ENCODE results near the gene PCDHA12. TPM values are rescaled to one million over a fixed set of nuclear protein-coding genes. Genes with fewer than 3 reads are reported as not detected.

Gene PCDHA12
- total RNA-seq, 1 experiment from 2014 or later, result not detected

DNA sequence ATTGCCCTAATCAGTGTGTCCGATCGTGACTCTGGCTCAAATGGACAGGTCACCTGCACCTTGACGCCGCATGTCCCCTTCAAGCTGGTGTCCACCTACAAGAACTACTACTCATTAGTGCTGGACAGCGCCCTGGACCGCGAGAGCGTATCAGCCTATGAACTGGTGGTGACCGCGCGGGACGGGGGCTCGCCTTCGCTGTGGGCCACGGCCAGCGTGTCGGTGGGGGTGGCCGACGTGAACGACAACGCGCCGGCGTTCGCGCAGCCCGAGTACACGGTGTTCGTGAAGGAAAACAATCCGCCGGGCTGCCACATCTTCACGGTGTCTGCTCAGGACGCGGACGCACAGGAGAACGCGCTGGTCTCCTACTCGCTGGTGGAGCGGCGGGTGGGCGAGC, 8.3 kb downstream of the PCDHA12 start:
- Histone ChIP-seq H3K36me3 (no peaks in the 10 kb centered on the region), H3K27ac (no peak overlapping the region), H3K27me3 (peaks cover 3% of the 10 kb centered on the region; the same call in 1 of the 2 replicates), H3K4me3 (no peak overlapping the region), H3K4me1 (no peaks in the 10 kb centered on the region), H3K9me3 (replicated peaks) (no peaks in the 10 kb centered on the region)
- DNase-seq, result no peak

DNA sequence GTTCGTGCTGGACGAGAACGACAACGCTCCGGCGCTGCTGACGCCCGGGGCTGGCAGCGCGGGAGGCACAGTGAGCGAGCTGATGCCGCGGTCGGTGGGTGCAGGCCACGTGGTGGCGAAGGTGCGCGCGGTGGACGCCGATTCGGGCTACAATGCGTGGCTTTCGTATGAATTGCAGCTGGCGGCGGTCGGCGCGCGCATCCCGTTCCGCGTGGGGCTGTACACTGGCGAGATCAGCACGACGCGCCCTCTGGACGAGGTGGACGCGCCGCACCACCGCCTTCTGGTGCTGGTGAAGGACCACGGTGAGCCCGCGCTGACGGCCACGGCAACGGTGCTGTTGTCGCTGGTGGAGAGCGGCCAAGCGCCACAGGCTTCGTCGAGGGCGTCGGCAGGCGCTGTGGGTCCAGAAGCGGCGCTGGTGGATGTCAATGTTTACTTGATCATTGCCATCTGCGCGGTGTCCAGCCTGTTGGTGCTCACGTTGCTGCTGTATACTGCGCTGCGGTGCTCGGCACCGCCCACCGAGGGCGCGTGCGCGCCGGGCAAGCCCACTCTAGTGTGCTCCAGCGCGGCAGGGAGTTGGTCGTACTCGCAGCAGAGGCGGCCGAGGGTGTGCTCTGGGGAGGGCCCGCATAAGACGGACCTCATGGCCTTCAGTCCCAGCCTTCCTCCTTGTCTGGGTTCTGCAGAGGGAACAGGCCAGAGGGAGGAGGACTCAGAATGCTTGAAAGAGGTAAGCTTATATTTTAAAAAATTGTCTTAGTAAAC, 9.0 kb downstream of the PCDHA12 start:
- H3K4me1 ChIP-seq, result no peaks in the 10 kb centered on the region
- no peaks in the 10 kb centered on the region for H3K9me3 ChIP-seq (replicated peaks)
- DNase-seq, result no peak
- no peak overlapping the region for H3K4me3 ChIP-seq
- no peaks in the 10 kb centered on the region for H3K36me3 ChIP-seq
- no peak overlapping the region for H3K27ac ChIP-seq
- peaks cover 4% of the 10 kb centered on the region; the same call in 1 of the 2 replicates for H3K27me3 ChIP-seq

GRCh38 chr5:140916325-140916724, 41.2 kb downstream of the PCDHA12 start:
- no peaks in the 10 kb centered on the region for H3K36me3 ChIP-seq
- H3K27me3 ChIP-seq, result no peaks in the 10 kb centered on the region
- no peaks in the 10 kb centered on the region for H3K9me3 ChIP-seq (replicated peaks)

GRCh38 chr5:140923601-140924000, 48.5 kb downstream of the PCDHA12 start:
- no peak for DNase-seq
- H3K27me3 ChIP-seq, result no peaks in the 10 kb centered on the region
- H3K4me1 ChIP-seq, result no peaks in the 10 kb centered on the region
- no peaks in the 10 kb centered on the region for H3K9me3 ChIP-seq (replicated peaks)
- no peaks in the 10 kb centered on the region for H3K36me3 ChIP-seq
- H3K4me3 ChIP-seq, result no peak overlapping the region
- no peak overlapping the region for H3K27ac ChIP-seq

More at GRCh38 chr5:140916325-140916724, 41.2 kb downstream of the PCDHA12 start:
- no peak overlapping the region for H3K27ac ChIP-seq
- no peak overlapping the region for H3K4me3 ChIP-seq
- no peak for DNase-seq
- no peaks in the 10 kb centered on the region for H3K4me1 ChIP-seq

DNA sequence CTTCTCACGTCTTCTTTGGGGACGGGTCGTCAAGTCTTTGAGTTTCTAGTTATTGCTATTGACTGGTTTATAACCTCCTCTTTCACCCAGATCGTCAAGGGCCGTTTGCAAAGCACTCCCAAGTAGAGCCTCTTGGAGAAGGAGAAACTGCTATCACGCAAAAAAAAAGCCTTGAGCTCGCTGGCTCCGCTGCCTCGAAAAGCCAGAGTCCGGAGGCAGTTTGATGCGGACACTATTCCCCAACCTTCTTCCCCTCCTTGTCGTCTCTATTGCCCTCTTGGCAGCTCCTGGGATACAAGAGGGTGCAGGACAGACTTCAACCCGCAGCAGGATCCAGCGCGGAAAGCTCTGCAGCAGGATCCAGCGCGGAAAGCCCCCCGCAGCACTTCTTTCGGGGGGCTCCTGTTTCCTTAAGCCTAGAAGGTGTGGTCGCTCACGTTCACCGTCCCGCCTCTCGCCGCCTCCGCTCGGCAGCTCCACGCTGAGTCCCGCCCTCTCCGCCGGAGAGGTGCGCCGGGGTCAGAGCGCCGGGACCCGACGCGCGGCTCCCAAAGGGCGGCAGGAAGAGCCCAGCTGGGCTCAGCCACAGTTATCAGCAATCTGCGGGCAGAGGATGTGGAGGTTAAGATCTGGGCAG, 50.8 kb downstream of the PCDHA12 start, which contains the start of gene PCDHAC1:
TSS of gene PCDHAC1 (plus strand) at position 494 of the 637 bp plus-strand sequence. CDS start 594 bp downstream, outside the sequence.
- Histone ChIP-seq H3K27ac (no peak within 1 kb of the TSS), H3K4me3 (no peak within 1 kb of the TSS), H3K27me3 (no peaks in the 10 kb centered on the region), H3K4me1 (no peaks in the 10 kb centered on the region), H3K9me3 (replicated peaks) (no peaks in the 10 kb centered on the region), H3K36me3 (no peaks in the 10 kb centered on the region)
- no peak for DNase-seq

GRCh38 chr5:140926443-140927227, 51.5 kb downstream of the PCDHA12 start:
- Histone ChIP-seq H3K27ac (no peak overlapping the region), H3K9me3 (replicated peaks) (no peaks in the 10 kb centered on the region), H3K4me1 (no peaks in the 10 kb centered on the region), H3K36me3 (no peaks in the 10 kb centered on the region), H3K4me3 (no peak overlapping the region), H3K27me3 (no peaks in the 10 kb centered on the region)
- DNase-seq, result no peak

DNA sequence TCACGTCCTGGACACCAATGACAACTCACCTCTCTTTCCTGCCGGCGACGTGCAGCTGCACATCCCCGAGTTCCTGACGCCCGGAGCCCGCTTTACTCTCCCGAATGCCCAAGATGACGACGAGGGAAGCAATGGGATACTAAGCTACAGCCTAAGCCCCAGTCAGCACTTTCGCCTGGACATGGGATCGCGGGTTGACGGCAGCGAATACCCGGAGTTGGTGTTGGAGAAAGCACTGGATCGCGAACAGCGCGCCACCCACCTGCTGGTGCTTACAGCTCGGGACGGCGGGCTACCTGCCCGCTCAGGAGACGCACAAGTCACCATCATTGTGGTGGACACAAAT, 52.1 kb downstream of the PCDHA12 start:
- H3K27ac ChIP-seq, result no peak overlapping the region
- no peak overlapping the region for H3K4me3 ChIP-seq
- DNase-seq, result no peak
- no peaks in the 10 kb centered on the region for H3K36me3 ChIP-seq
- H3K9me3 ChIP-seq (replicated peaks), result no peaks in the 10 kb centered on the region
- no peaks in the 10 kb centered on the region for H3K4me1 ChIP-seq
- H3K27me3 ChIP-seq, result no peaks in the 10 kb centered on the region

Other genes with a start within 250 kb of the PCDHA12 start
- gene CD14, start 242.1 kb upstream of the PCDHA12 start, total RNA-seq (2014; rRNA removed; shearing (Covaris generic)), result 0.18 and 0.38 TPM in 2 replicates
- 11.1 and 11.3 TPM in 2 replicates for gene TMCO6, start 235.9 kb upstream of the PCDHA12 start, total RNA-seq (2014; rRNA removed; shearing (Covaris generic))
- 86.0 and 106 TPM in 2 replicates for gene NDUFA2, start 227.7 kb upstream of the PCDHA12 start, total RNA-seq (2014; rRNA removed; shearing (Covaris generic))
- 94.5 and 100 TPM in 2 replicates for gene IK, start 227.5 kb upstream of the PCDHA12 start, total RNA-seq (2014; rRNA removed; shearing (Covaris generic))
- gene WDR55, start 210.4 kb upstream of the PCDHA12 start, total RNA-seq (2014; rRNA removed; shearing (Covaris generic)), result 15.5 and 17.9 TPM in 2 replicates
- gene DND1, start 201.7 kb upstream of the PCDHA12 start, total RNA-seq (2014; rRNA removed; shearing (Covaris generic)), result 0.41 and 1.8 TPM in 2 replicates
- gene HARS1, start 183.9 kb upstream of the PCDHA12 start, total RNA-seq (2014; rRNA removed; shearing (Covaris generic)), result 75.2 and 82.0 TPM in 2 replicates
- gene HARS2, start 183.9 kb upstream of the PCDHA12 start, total RNA-seq (2014; rRNA removed; shearing (Covaris generic)), result 27.1 TPM in 2 replicates
- 62.4 and 67.9 TPM in 2 replicates for gene ZMAT2, start 174.9 kb upstream of the PCDHA12 start, total RNA-seq (2014; rRNA removed; shearing (Covaris generic))
- not detected in 2 replicates for gene PCDHA1, start 89.2 kb upstream of the PCDHA12 start, total RNA-seq (2014; rRNA removed; shearing (Covaris generic))
- not detected in 2 replicates for gene PCDHA2, start 80.5 kb upstream of the PCDHA12 start, total RNA-seq (2014; rRNA removed; shearing (Covaris generic))
- 0.02 TPM in 1 of 2 replicates, not detected in the other for gene PCDHA3, start 74.3 kb upstream of the PCDHA12 start, total RNA-seq (2014; rRNA removed; shearing (Covaris generic))
- not detected in 2 replicates for gene PCDHA4, start 68.2 kb upstream of the PCDHA12 start, total RNA-seq (2014; rRNA removed; shearing (Covaris generic))
- gene PCDHA5, start 53.7 kb upstream of the PCDHA12 start, total RNA-seq (2014; rRNA removed; shearing (Covaris generic)), result 0.08 and 0.18 TPM in 2 replicates
- gene PCDHA6, start 47.3 kb upstream of the PCDHA12 start, total RNA-seq (2014; rRNA removed; shearing (Covaris generic)), result 0.10 TPM in 1 of 2 replicates, not detected in the other
- not detected in 2 replicates for gene PCDHA7, start 41.0 kb upstream of the PCDHA12 start, total RNA-seq (2014; rRNA removed; shearing (Covaris generic))
- 0.05 and 0.08 TPM in 2 replicates for gene PCDHA8, start 34.1 kb upstream of the PCDHA12 start, total RNA-seq (2014; rRNA removed; shearing (Covaris generic))
- 0.02 TPM in 1 of 2 replicates, not detected in the other for gene PCDHA9, start 26.9 kb upstream of the PCDHA12 start, total RNA-seq (2014; rRNA removed; shearing (Covaris generic))
- gene PCDHA10, start 19.4 kb upstream of the PCDHA12 start, total RNA-seq (2014; rRNA removed; shearing (Covaris generic)), result 0.05 and 0.16 TPM in 2 replicates
- gene PCDHA11, start 6.4 kb upstream of the PCDHA12 start, total RNA-seq (2014; rRNA removed; shearing (Covaris generic)), result not detected in 2 replicates
- 0.05 TPM in 1 of 2 replicates, not detected in the other for gene PCDHA13, start 6.8 kb downstream of the PCDHA12 start, total RNA-seq (2014; rRNA removed; shearing (Covaris generic))
- gene PCDHAC1, start 51.0 kb downstream of the PCDHA12 start, total RNA-seq (2014; rRNA removed; shearing (Covaris generic)), result not detected in 2 replicates
- 0.08 TPM in 1 of 2 replicates, not detected in the other for gene PCDHAC2, start 91.2 kb downstream of the PCDHA12 start, total RNA-seq (2014; rRNA removed; shearing (Covaris generic))
- gene PCDHB1, start 176.1 kb downstream of the PCDHA12 start, total RNA-seq (2014; rRNA removed; shearing (Covaris generic)), result not detected in 2 replicates
- 24.4 and 24.6 TPM in 2 replicates for gene PCDHB2, start 219.3 kb downstream of the PCDHA12 start, total RNA-seq (2014; rRNA removed; shearing (Covaris generic))
- gene PCDHB3, start 225.2 kb downstream of the PCDHA12 start, total RNA-seq (2014; rRNA removed; shearing (Covaris generic)), result 1.3 and 1.6 TPM in 2 replicates
- gene PCDHB4, start 246.5 kb downstream of the PCDHA12 start, total RNA-seq (2014; rRNA removed; shearing (Covaris generic)), result 0.25 and 0.42 TPM in 2 replicates